H1 (cell line): ENCODE data around the gene EPHA8. TPM values are rescaled to one million over a fixed set of nuclear protein-coding genes. Genes with fewer than 3 reads are reported as not detected.
A peak's percentile ranks its signal among the peaks of the same experiment; 100 is the strongest.

Experiments used
- CTCF ChIA-PET: fragments of 300-600 bp; sonication (Branson Sonifier 250); formaldehyde crosslinking; loops from one replicate; lab custom pipeline; 2021; ENCODE audit not compliant: partially characterized antibody; lab: Charles Lee
- POLR2A ChIA-PET: fragments of 300-600 bp; sonication (Branson Sonifier 250); formaldehyde crosslinking; loops from one replicate; lab custom pipeline; 2021; ENCODE audit warnings: inconsistent platforms; ENCODE audit not compliant: partially characterized antibody; lab: Charles Lee
- DNase-seq, 2 experiments: peaks; one replicate each; pipeline versions ENCODE4 v3.0.0 to v3.0.0-alpha.2; 2010 to 2022; ENCODE audit warnings: low spot score in 2 of 2, low read depth in 1 of 2, mixed read lengths in 1 of 2
- FAIRE-seq: peaks from 2 replicates; lab custom pipeline; 2011; peaks lifted over from hg19 to GRCh38; lab: Jason Lieb, UNC
- H2AFZ ChIP-seq: 2 replicates; pipeline ENCODE4 v1.8.1; 2012; ENCODE audit warnings: low read length, inconsistent platforms
- H2AK5ac ChIP-seq: 2 replicates; pipeline ENCODE4 v1.6.1; 2013; ENCODE audit warnings: low read depth, low read length
- H2BK120ac ChIP-seq: replicated peaks from 2 replicates; pipeline ENCODE3; 2013; ENCODE audit warnings: low read depth, low read length, inconsistent platforms
- H2BK12ac ChIP-seq: 2 replicates; pipeline ENCODE4 v1.6.1; 2013; ENCODE audit warnings: low read depth, low read length
- H2BK15ac ChIP-seq: 2 replicates; pipeline ENCODE4 v1.6.1; 2013; ENCODE audit warnings: low read length
- H2BK20ac ChIP-seq: 2 replicates; pipeline ENCODE4 v1.6.1; 2013; ENCODE audit warnings: low read length
- H2BK5ac ChIP-seq: 2 replicates; pipeline ENCODE4 v1.6.1; 2013; ENCODE audit warnings: low read depth, low read length
- H3K14ac ChIP-seq: 2 replicates; pipeline ENCODE4 v1.6.1; 2013; ENCODE audit warnings: inconsistent platforms; ENCODE audit not compliant: insufficient read length
- H3K18ac ChIP-seq: 2 replicates; pipeline ENCODE4 v1.6.1; 2013; ENCODE audit warnings: low read length; ENCODE audit errors: extremely low read depth
- H3K23ac ChIP-seq: 2 replicates; pipeline ENCODE4 v1.6.1; 2013; ENCODE audit warnings: inconsistent platforms; ENCODE audit not compliant: insufficient read length
- H3K23me2 ChIP-seq: 2 replicates; pipeline ENCODE4 v1.6.1; 2013; ENCODE audit warnings: low read depth, low read length
- H3K27ac ChIP-seq: 2 replicates; pipeline ENCODE4 v1.6.1; 2011; ENCODE audit warnings: low read depth, low read length, inconsistent platforms
- H3K27me3 ChIP-seq, 4 experiments: replicated peaks in 1 of 4; 1 replicate in 1 of 4; 2 replicates in 3 of 4; pipeline versions ENCODE4 v1.6.1 to v1.8.1; 2011 to 2013; ENCODE audit warnings: low read length in 3 of 4, mild to moderate bottlenecking in 3 of 4, inconsistent platforms in 2 of 4, mixed read lengths in 2 of 4, moderate library complexity in 1 of 4; ENCODE audit not compliant: control insufficient read depth in 3 of 4, insufficient read depth in 3 of 4; ENCODE audit errors: extremely low read depth in 1 of 4
- H3K36me3 ChIP-seq, 4 experiments: 2 replicates each; pipeline versions ENCODE4 v1.6.1 to v1.8.1; 2011 to 2013; ENCODE audit warnings: mild to moderate bottlenecking in 4 of 4, low read length in 3 of 4, moderate library complexity in 2 of 4, control low read depth in 1 of 4, inconsistent platforms in 1 of 4; ENCODE audit not compliant: insufficient read depth in 4 of 4, control insufficient read depth in 2 of 4
- H3K4ac ChIP-seq: replicated peaks from 2 replicates; pipeline ENCODE3; 2013; ENCODE audit warnings: low read length, low read depth, mixed read lengths, inconsistent platforms; ENCODE audit not compliant: insufficient read length
- H3K4me1 ChIP-seq, 4 experiments: replicated peaks in 1 of 4; 1 replicate in 1 of 4; 2 replicates in 3 of 4; pipeline versions ENCODE4 v1.6.1 to v1.8.1; 2011 to 2013; ENCODE audit warnings: low read length in 3 of 4, inconsistent platforms in 2 of 4, mixed read lengths in 1 of 4; ENCODE audit not compliant: insufficient read depth in 4 of 4, control insufficient read depth in 3 of 4
- H3K4me2 ChIP-seq, 2 experiments: 2 replicates each; pipeline versions ENCODE4 v1.6.1 to v1.8.1; 2011 to 2013; ENCODE audit warnings: low read depth in 2 of 2, low read length in 2 of 2, control low read depth in 1 of 2, inconsistent platforms in 1 of 2, mild to moderate bottlenecking in 1 of 2; ENCODE audit not compliant: insufficient read depth in 1 of 2
- H3K4me3 ChIP-seq, 4 experiments: fragments of 200-600, 300-600 bp in 1 of 4; sonication (generic), shearing (Covaris generic), sonication (Bioruptor Twin) in 1 of 4; 2 replicates each; pipeline versions ENCODE4 v1.5.1 to v1.8.1; 2011 to 2016; ENCODE audit warnings: low read length in 4 of 4, low read depth in 3 of 4, control low read depth in 2 of 4, inconsistent platforms in 2 of 4, mild to moderate bottlenecking in 2 of 4, mixed read lengths in 1 of 4, moderate library complexity in 1 of 4; ENCODE audit not compliant: insufficient read depth in 2 of 4; ENCODE audit errors: extremely low read depth in 1 of 4
- H3K56ac ChIP-seq: replicated peaks from 2 replicates; pipeline ENCODE3; 2013; ENCODE audit warnings: low read depth, mild to moderate bottlenecking, mixed read lengths, low read length, inconsistent platforms; ENCODE audit not compliant: insufficient read length
- H3K79me1 ChIP-seq: 2 replicates; pipeline ENCODE4 v1.6.1; 2013; ENCODE audit warnings: low read depth, low read length, control low read depth
- H3K79me2 ChIP-seq, 2 experiments: 2 replicates each; pipeline versions ENCODE4 v1.6.1 to v1.8.1; 2012 to 2013; ENCODE audit warnings: low read length in 2 of 2, mild to moderate bottlenecking in 2 of 2, inconsistent platforms in 1 of 2; ENCODE audit not compliant: insufficient read depth in 2 of 2, control insufficient read depth in 1 of 2
- H3K9ac ChIP-seq, 4 experiments: replicated peaks in 1 of 4; 1 replicate in 1 of 4; 2 replicates in 3 of 4; pipeline versions ENCODE4 v1.6.1 to v1.8.1; 2011 to 2013; ENCODE audit warnings: low read depth in 3 of 4, low read length in 3 of 4, control low read depth in 2 of 4, mild to moderate bottlenecking in 2 of 4, moderate library complexity in 2 of 4, inconsistent platforms in 1 of 4; ENCODE audit errors: extremely low read depth in 1 of 4
- H3K9me3 ChIP-seq, 2 experiments: 2 replicates each; pipeline versions ENCODE4 v1.6.1 to v1.8.1; 2012 to 2013; ENCODE audit warnings: mild to moderate bottlenecking in 2 of 2, moderate library complexity in 2 of 2, control low read depth in 1 of 2, inconsistent platforms in 1 of 2, low read depth in 1 of 2, low read length in 1 of 2, mixed read lengths in 1 of 2; ENCODE audit not compliant: insufficient read depth in 2 of 2
- H4K20me1 ChIP-seq, 2 experiments: replicated peaks in 1 of 2; 2 replicates each; pipeline versions ENCODE3 to v1.8.1; 2011 to 2013; ENCODE audit warnings: inconsistent platforms in 2 of 2, low read length in 2 of 2, mild to moderate bottlenecking in 1 of 2; ENCODE audit not compliant: insufficient read depth in 2 of 2, control insufficient read depth in 1 of 2
- H4K5ac ChIP-seq: 2 replicates; pipeline ENCODE4 v1.6.1; 2013; ENCODE audit warnings: low read length, low read depth, mixed read lengths, inconsistent platforms; ENCODE audit not compliant: insufficient read length
- H4K8ac ChIP-seq: 2 replicates; pipeline ENCODE4 v1.8.0; 2013; ENCODE audit warnings: mild to moderate bottlenecking, moderate library complexity, low read length, inconsistent platforms; ENCODE audit not compliant: insufficient read depth; ENCODE audit errors: extremely low read depth
- H4K91ac ChIP-seq: replicated peaks from 2 replicates; pipeline ENCODE3; 2013; ENCODE audit warnings: low read length, mixed read lengths, inconsistent platforms; ENCODE audit not compliant: insufficient read length
- JUND ChIP-seq: IDR thresholded peaks from 2 replicates; pipeline ENCODE4 v1.6.1; 2011; ENCODE audit warnings: mild to moderate bottlenecking, improper control_type of control experiment, low read length
- WGBS, 2 experiments: shearing (Covaris generic) in 1 of 2; methylation state at CpG; one replicate each; pipeline versions ENCODE4 v1.1.6 to v1.1.7; 2013 to 2015; ENCODE audit warnings: low lambda C conversion rate in 2 of 2, mixed read lengths in 2 of 2, inconsistent platforms in 1 of 2, low coverage in 1 of 2, missing lambda C conversion rate in 1 of 2; ENCODE audit not compliant: insufficient replicate concordance in 2 of 2, insufficient coverage in 1 of 2, insufficient read length in 1 of 2; ENCODE audit errors: extremely low coverage in 1 of 2, missing lambda C conversion rate in 1 of 2; 5-methylcytosine and 5-hydroxymethylcytosine counted together
- polyA plus RNA-seq, 7 experiments: library from polyadenylated mRNA; depleted of rRNA in 3 of 7; stranded (reverse) in 5 of 7; unstranded in 2 of 7; fragments of >200 nt in 5 of 7; fragments of 200-250 nt in 2 of 7; gene quantifications; 1 replicate in 5 of 7; 2 replicates in 1 of 7; 4 replicates in 1 of 7; pipeline versions ENCODE4 v1.2.1 to v1.2.3, GENCODE V29; 2011 to 2013; ENCODE audit warnings: missing spikeins in 2 of 7, mixed read lengths in 2 of 7
- total RNA-seq: library from RNA; stranded (reverse); fragmentation: NEBNext Ultra II Directional; extraction: Animal tissue kit (Norgen Biotek cat#: 25700); gene quantifications from 2 replicates; pipeline ENCODE4 v1.2.1, GENCODE V29; 2021

Gene EPHA8
- total and polyA plus RNA-seq, 2 of the 8 experiments (the other 6 are each of a cell fraction or from before 2014, with no cell fraction given), result 4.0 to 8.4 TPM

GRCh38 chr1:22611530-22611947 is 48.2 kb downstream of the EPHA8 start:
- no peak overlapping the region for H2BK15ac ChIP-seq
- H3K27me3 ChIP-seq, result no peaks in the 10 kb centered on the region; a peak in 2 of 7 replicates
- POLR2A ChIA-PET, result interaction anchor here (1.3 to 1.8 kb wide), 3 partner anchors 11 to 28 kb away, joined by 3 to 7 read pairs (median 3); no protein-coding TSS in a partner anchor
- no peak overlapping the region for H3K18ac ChIP-seq
- H2AK5ac ChIP-seq, result no peak overlapping the region
- WGBS, 2 experiments, result 37% methylated on average over 7 of the region's 7 CpGs; no CpG with 5 or more reads in 1 of the 2 experiments
- H3K79me2 ChIP-seq, result no peaks in the 10 kb centered on the region
- H2BK5ac ChIP-seq, result no peak overlapping the region
- H3K23ac ChIP-seq, result no peak overlapping the region
- no peak overlapping the region for H3K27ac ChIP-seq
- peaks cover 0 to 6% (median 3%) of the 10 kb centered on the region in 4 experiments; a peak in 6 of 7 replicates for H3K4me1 ChIP-seq
- no peak overlapping the region for H3K4me2 ChIP-seq
- CTCF ChIA-PET, result interaction anchor here (0.9 to 2.4 kb wide), 9 partner anchors 11 to 480 kb away, joined by 3 to 13 read pairs (median 4); no protein-coding TSS in a partner anchor
- no peak overlapping the region for H2BK120ac ChIP-seq
- no peak overlapping the region for H3K14ac ChIP-seq
- H3K4me3 ChIP-seq, result no peak overlapping the region
- peak; percentile 54 to 92 for DNase-seq
- no peak overlapping the region for H3K4ac ChIP-seq
- H3K23me2 ChIP-seq, result no peaks in the 10 kb centered on the region; the same call in 1 of the 2 replicates
- no peak overlapping the region for H2BK12ac ChIP-seq
- no peaks in the 10 kb centered on the region for H3K79me1 ChIP-seq
- no peak overlapping the region for H4K91ac ChIP-seq
- H3K56ac ChIP-seq, result no peak overlapping the region
- peaks cover 0 to 8% of the 10 kb centered on the region in 2 experiments for H4K20me1 ChIP-seq
- FAIRE-seq, result peak; percentile 66
- no peaks in the 10 kb centered on the region for H3K36me3 ChIP-seq
- H3K9ac ChIP-seq, result no peak overlapping the region
- H4K8ac ChIP-seq, result no peak overlapping the region
- no peak overlapping the region for H4K5ac ChIP-seq
- H3K9me3 ChIP-seq, result no peaks in the 10 kb centered on the region
- H2BK20ac ChIP-seq, result no peak overlapping the region
- no peak overlapping the region for H2AFZ ChIP-seq
- 0 out of 2 replicates have a peak, but pooled peaks have one; percentile 33 for TF ChIP-seq JUND
